VCaP (cell line): ENCODE results near the gene ARL4A.

Experiments
- H3K27ac ChIP-seq: fragments of 450-650 bp; 2 replicates; pipeline ENCODE4 v1.5.1; 2017
- CTCF ChIP-seq: fragments of 450-650 bp; conservative IDR thresholded peaks from 2 replicates; pipeline ENCODE4 v1.5.1; 2017; ENCODE audit warnings: mild to moderate bottlenecking, moderate library complexity

ARL4A gene

GRCh38 chr7:12726908-12727307 lies 39.5 kb downstream of the ARL4A start:
- TF ChIP-seq CTCF = no peak
- H3K27ac ChIP-seq = no peak overlapping the region

- no peak overlapping the region for H3K27ac ChIP-seq
- TF ChIP-seq CTCF = no peak
These were observed 40.2 kb downstream of the ARL4A start for GRCh38 chr7:12727455-12728191.

- H3K27ac ChIP-seq = no peak overlapping the region
- no peak for TF ChIP-seq CTCF
These were observed 40.7 kb downstream of the ARL4A start for GRCh38 chr7:12728192-12728538.

GRCh38 chr7:12729112-12729511 lies 41.7 kb downstream of the ARL4A start:
- H3K27ac ChIP-seq = no peak overlapping the region
- no peak for TF ChIP-seq CTCF

- TF ChIP-seq CTCF = no peak
- no peak overlapping the region for H3K27ac ChIP-seq
These were observed 43.1 kb downstream of the ARL4A start for GRCh38 chr7:12730523-12730922.

GRCh38 chr7:12731214-12731656 lies 43.8 kb downstream of the ARL4A start:
- TF ChIP-seq CTCF = no peak
- H3K27ac ChIP-seq = no peak overlapping the region

- no peak for TF ChIP-seq CTCF
- H3K27ac ChIP-seq = no peak overlapping the region
These were observed 44.3 kb downstream of the ARL4A start for GRCh38 chr7:12731775-12732174.
